ENCODE data around the gene MAPKBP1. TPM values are rescaled to one million over a fixed set of nuclear protein-coding genes. Genes with fewer than 3 reads are reported as not detected.

The MAPKBP1 gene
- total RNA-seq, 1 donor from 2014 or later: 27.2 TPM

- no peak overlapping the region for H3K4me3 Mint-ChIP-seq (ENCODE audit: unreplicated experiment)
- peaks cover 3% of the 10 kb centered on the region for H3K36me3 Mint-ChIP-seq (ENCODE audit: low read depth)
- DNase-seq (ENCODE audit: low spot score): no peak
- TF ChIP-seq CTCF (IDR thresholded peaks at IDR 0.05): no peak
- no peak overlapping the region for H3K27ac Mint-ChIP-seq (ENCODE audit: unreplicated experiment)
- H3K27me3 Mint-ChIP-seq (ENCODE audit: low read depth): no peaks in the 10 kb centered on the region
- H3K4me1 Mint-ChIP-seq (ENCODE audit: low read depth): no peaks in the 10 kb centered on the region
- H3K9me3 Mint-ChIP-seq (ENCODE audit: low read depth): no peaks in the 10 kb centered on the region
These were observed 79.5 kb downstream of the MAPKBP1 start for GRCh38 chr15:41853831-41854230.

- H3K27me3 Mint-ChIP-seq (ENCODE audit: low read depth): no peaks in the 10 kb centered on the region
- no peak for TF ChIP-seq CTCF (IDR thresholded peaks at IDR 0.05)
- H3K36me3 Mint-ChIP-seq (ENCODE audit: low read depth): peaks cover 1% of the 10 kb centered on the region
- H3K4me1 Mint-ChIP-seq (ENCODE audit: low read depth): no peaks in the 10 kb centered on the region
- DNase-seq (ENCODE audit: low spot score): no peak
- H3K27ac Mint-ChIP-seq (ENCODE audit: unreplicated experiment): no peak overlapping the region
- no peaks in the 10 kb centered on the region for H3K9me3 Mint-ChIP-seq (ENCODE audit: low read depth)
- no peak overlapping the region for H3K4me3 Mint-ChIP-seq (ENCODE audit: unreplicated experiment)
These were observed 80.2 kb downstream of the MAPKBP1 start for GRCh38 chr15:41854443-41854842.

GRCh38 chr15:41855261-41855961 is 81.1 kb downstream of the MAPKBP1 start:
- H3K4me1 Mint-ChIP-seq (ENCODE audit: low read depth): no peaks in the 10 kb centered on the region
- TF ChIP-seq CTCF (IDR thresholded peaks at IDR 0.05): no peak
- DNase-seq (ENCODE audit: low spot score): no peak
- H3K36me3 Mint-ChIP-seq (ENCODE audit: low read depth): peaks cover 1% of the 10 kb centered on the region
- no peak overlapping the region for H3K27ac Mint-ChIP-seq (ENCODE audit: unreplicated experiment)
- H3K4me3 Mint-ChIP-seq (ENCODE audit: unreplicated experiment): no peak overlapping the region
- H3K9me3 Mint-ChIP-seq (ENCODE audit: low read depth): no peaks in the 10 kb centered on the region
- H3K27me3 Mint-ChIP-seq (ENCODE audit: low read depth): no peaks in the 10 kb centered on the region

GRCh38 chr15:41856262-41856661 is 82.0 kb downstream of the MAPKBP1 start:
- Mint-ChIP-seq H3K27ac (ENCODE audit: unreplicated experiment) (no peak overlapping the region), H3K4me1 (ENCODE audit: low read depth) (no peaks in the 10 kb centered on the region), H3K27me3 (ENCODE audit: low read depth) (no peaks in the 10 kb centered on the region), H3K4me3 (ENCODE audit: unreplicated experiment) (no peak overlapping the region), H3K36me3 (ENCODE audit: low read depth) (peaks cover under 1% of the 10 kb centered on the region), H3K9me3 (ENCODE audit: low read depth) (no peaks in the 10 kb centered on the region)
- no peak for DNase-seq (ENCODE audit: low spot score)
- no peak for TF ChIP-seq CTCF (IDR thresholded peaks at IDR 0.05)

- Mint-ChIP-seq H3K9me3 (ENCODE audit: low read depth) (no peaks in the 10 kb centered on the region), H3K4me1 (ENCODE audit: low read depth) (no peaks in the 10 kb centered on the region), H3K27ac (ENCODE audit: unreplicated experiment) (no peak overlapping the region), H3K36me3 (ENCODE audit: low read depth) (no peaks in the 10 kb centered on the region), H3K27me3 (ENCODE audit: low read depth) (no peaks in the 10 kb centered on the region), H3K4me3 (ENCODE audit: unreplicated experiment) (no peak overlapping the region)
- TF ChIP-seq CTCF (IDR thresholded peaks at IDR 0.05): no peak
- DNase-seq (ENCODE audit: low spot score): no peak
These were observed 82.4 kb downstream of the MAPKBP1 start for GRCh38 chr15:41856716-41857115.

Measured in chondrocyte (in vitro differentiated cells).